Measurements from ENCODE around the gene STON1.
"Not testable (repeated sequence)": the region's sequence is repeated elsewhere in the genome, so short reads cannot be mapped to it uniquely, and the experiment has no call there.

The STON1 gene

GRCh38 chr2:48530033-48530811 lies at the start of gene STON1:
TSS of gene STON1 (plus strand) at chr2:48530154. CDS start at chr2:48580634, 50,480 bp downstream.
- no peak for FAIRE-seq

- no peak for FAIRE-seq
Measured at GRCh38 chr2:48480526-48480925, 49.4 kb upstream of the STON1 start.

- FAIRE-seq, result no peak
Measured at GRCh38 chr2:48482313-48482712, 47.6 kb upstream of the STON1 start.

- no peak for FAIRE-seq
Measured at GRCh38 chr2:48482769-48483168, 47.2 kb upstream of the STON1 start.

GRCh38 chr2:48483506-48483905 lies 46.4 kb upstream of the STON1 start:
- FAIRE-seq, result no peak

- FAIRE-seq, result no peak
Measured at GRCh38 chr2:48483916-48484315, 46.0 kb upstream of the STON1 start.

- FAIRE-seq, result no peak
Measured at GRCh38 chr2:48488545-48488944, 41.4 kb upstream of the STON1 start.

GRCh38 chr2:48496849-48497248 lies 33.1 kb upstream of the STON1 start:
- no peak for FAIRE-seq

GRCh38 chr2:48504647-48505327 lies 25.2 kb upstream of the STON1 start:
- FAIRE-seq, result no peak

- no peak for FAIRE-seq
Measured at GRCh38 chr2:48507111-48507510, 22.8 kb upstream of the STON1 start.

GRCh38 chr2:48508461-48509124 lies 21.4 kb upstream of the STON1 start:
- FAIRE-seq, result no peak

GRCh38 chr2:48510329-48510728 lies 19.6 kb upstream of the STON1 start:
- FAIRE-seq, result no peak

- FAIRE-seq, result no peak
Measured at GRCh38 chr2:48511849-48512470, 18.0 kb upstream of the STON1 start.

- no peak for FAIRE-seq
Measured at GRCh38 chr2:48512571-48512970, 17.4 kb upstream of the STON1 start.

GRCh38 chr2:48514348-48515003 lies 15.5 kb upstream of the STON1 start:
- no peak for FAIRE-seq

GRCh38 chr2:48515513-48515985 lies 14.4 kb upstream of the STON1 start:
- no peak for FAIRE-seq

- no peak for FAIRE-seq
Measured at GRCh38 chr2:48519593-48519992, 10.4 kb upstream of the STON1 start.

GRCh38 chr2:48524756-48525155 lies 5.2 kb upstream of the STON1 start:
- FAIRE-seq, result not testable (repeated sequence)

- FAIRE-seq, result peak; percentile 13
Measured at GRCh38 chr2:48525269-48525943, 4.5 kb upstream of the STON1 start.

GRCh38 chr2:48527226-48527885 lies 2.6 kb upstream of the STON1 start:
- FAIRE-seq, result no peak

- no peak for FAIRE-seq
Measured at GRCh38 chr2:48528431-48528830, 1.5 kb upstream of the STON1 start.

GRCh38 chr2:48529194-48529593 lies 760 bp upstream of the STON1 start:
- FAIRE-seq, result no peak

Data from islet of Langerhans (tissue), 1 donor.